HG03135 (cell line): ENCODE data around the gene SNX18.
"Not testable (repeated sequence)": the region's sequence is repeated elsewhere in the genome, so short reads cannot be mapped to it uniquely, and the experiment has no call there.

Source experiments
- ATAC-seq: cut with Tn5 transposase; IDR thresholded peaks from one replicate; pipeline ENCODE4 v1.9.1; 2021; ENCODE audit warnings: mild to moderate bottlenecking, moderate library complexity; ENCODE audit not compliant: unreplicated experiment

Gene SNX18

GRCh38 chr5:54519509-54519876 is 1.9 kb downstream of the SNX18 start:
- ATAC-seq = no peak

DNA sequence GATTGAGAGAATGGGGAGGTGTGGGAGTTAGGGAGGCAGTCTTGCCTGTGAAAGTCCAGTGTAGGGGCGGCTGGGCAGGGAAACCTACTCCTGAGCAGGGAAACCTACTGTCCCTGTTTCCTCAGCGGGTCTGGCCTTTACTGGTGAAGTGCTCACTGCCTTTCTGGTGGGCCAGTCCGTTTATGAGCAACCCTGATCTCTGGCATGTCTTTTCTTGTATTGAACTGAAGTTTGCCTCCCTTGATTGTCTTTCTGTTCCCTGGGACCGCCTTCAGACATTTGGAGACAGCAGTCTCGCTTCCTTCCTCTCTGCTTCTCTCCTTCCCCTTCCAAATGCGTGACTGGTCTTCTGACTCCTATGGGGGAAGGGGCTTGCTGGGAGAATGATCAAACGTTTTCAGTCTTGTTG is 2.9 kb downstream of the SNX18 start:
- no peak for ATAC-seq

DNA sequence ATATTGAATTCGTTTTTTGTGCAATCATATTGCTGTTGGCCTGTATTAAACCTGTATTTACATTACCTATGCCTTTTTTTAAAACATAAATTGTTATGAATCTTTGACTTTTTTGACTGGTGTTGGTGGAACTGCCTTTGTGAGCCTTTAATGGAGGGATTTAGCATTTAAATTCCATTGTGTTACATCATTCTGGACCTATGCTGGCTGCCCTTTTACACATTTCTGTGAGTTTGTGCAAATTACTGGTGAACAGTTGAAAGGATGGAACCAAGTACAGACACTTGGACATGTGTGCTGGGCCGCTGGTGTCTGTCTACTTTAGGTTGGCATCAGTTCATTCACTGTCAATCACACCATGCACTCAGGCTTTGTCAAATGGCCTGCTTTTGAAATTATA is 3.4 kb downstream of the SNX18 start:
- ATAC-seq = no peak

DNA sequence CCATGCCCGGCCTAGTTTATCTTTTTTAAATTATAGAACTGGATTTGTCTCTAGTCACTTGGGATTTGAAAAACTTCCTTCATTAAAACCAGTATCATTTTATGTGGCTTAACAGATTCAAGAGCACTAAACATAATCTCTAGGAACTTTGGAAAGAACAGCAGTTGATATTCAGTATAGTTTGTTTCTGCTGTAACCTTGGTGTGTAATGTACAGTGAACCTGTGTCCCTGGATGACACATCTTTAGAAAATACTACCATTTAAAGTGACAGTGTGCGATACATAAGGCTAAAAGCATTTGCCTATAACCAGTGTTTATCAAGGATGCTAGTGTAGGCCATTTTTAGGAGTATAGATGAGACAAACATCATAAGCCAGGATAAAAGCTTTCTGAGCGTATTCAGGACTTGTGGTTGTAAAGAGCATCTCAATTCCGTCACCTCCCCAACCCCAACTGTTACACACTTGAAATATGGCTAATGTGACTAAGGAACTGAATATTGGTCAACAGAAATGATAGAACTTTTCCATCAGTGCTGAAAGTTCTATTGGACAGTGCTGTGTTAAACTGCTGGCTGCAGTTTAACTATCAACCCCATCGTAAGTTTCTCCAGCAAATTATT is 4.4 kb downstream of the SNX18 start:
- ATAC-seq = no peak

DNA sequence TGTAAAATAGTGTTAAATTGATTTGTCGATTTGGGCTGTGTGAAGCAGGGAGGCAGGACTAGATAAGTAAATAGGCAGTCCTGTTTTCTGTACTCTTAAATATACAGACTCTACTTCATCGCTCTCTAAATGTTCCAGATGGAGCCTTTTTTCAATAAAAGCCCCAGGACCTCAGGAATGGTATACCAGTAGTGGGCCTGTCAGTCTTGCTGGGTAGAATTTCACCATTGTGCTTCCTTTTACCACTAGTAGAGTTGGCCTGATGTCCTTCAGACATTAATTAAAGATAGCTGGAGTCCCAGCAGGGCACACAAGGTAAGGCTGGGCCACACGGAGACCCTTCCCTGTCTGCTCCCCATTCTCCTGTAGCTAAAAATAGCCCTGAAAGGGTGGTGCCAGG is 6.0 kb downstream of the SNX18 start:
- no peak for ATAC-seq

- no peak for ATAC-seq
Measured at GRCh38 chr5:54524082-54524481, 6.5 kb downstream of the SNX18 start.

GRCh38 chr5:54524704-54525103 is 7.1 kb downstream of the SNX18 start:
- ATAC-seq = no peak

DNA sequence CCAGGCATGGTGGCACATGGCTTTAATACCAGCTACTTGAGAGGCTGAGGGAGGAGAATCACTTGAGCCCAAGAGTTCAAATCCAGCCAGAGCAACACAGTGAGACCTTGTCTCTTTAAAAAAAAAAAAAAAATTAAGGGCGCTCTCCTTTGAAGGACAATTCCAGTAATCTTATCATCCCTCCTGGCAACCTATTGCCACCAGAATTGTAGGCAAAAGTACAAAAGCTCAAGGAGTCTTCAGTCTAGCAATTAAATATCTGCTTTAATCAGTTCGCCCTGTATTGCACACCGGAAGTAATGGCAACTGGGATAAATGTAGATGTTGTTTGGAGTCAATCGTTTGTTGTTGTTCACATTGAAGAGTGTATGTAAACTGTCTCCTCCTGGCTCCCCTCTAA is 7.7 kb downstream of the SNX18 start:
- no peak for ATAC-seq

GRCh38 chr5:54525692-54526091 is 8.1 kb downstream of the SNX18 start:
- no peak for ATAC-seq

DNA sequence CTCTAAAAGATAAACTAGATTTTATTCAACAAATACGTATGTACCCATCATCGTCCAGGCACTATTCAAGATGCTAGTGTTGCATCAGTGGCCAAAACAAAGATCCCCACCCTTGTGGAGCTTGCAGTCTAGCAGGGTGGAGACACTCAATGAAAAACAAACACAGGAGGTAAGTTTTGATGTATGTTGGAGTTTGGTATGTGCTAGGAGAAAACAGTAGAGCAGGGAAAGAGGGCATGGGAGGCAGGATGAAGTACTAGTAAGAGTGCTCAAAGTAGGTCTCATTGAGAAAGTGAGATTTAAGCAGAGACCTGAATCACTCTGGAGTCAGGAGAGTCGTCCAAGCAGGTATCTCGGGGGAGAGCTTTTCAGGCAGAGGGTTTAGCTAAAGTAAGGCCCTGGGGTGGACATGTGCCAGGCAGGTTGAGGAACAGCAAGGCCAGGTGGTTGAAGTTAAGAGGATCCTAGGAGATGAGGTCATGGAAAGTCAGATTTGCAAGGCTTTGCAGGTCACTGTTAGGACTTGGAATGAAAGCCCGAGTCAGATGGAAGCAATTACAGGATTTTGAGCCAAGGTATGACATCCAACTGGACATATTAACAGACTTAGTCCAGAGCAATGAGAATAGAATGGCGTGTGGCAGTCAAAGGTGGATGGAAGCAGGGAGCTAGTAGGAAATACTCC is 9.2 kb downstream of the SNX18 start:
- ATAC-seq = no peak

DNA sequence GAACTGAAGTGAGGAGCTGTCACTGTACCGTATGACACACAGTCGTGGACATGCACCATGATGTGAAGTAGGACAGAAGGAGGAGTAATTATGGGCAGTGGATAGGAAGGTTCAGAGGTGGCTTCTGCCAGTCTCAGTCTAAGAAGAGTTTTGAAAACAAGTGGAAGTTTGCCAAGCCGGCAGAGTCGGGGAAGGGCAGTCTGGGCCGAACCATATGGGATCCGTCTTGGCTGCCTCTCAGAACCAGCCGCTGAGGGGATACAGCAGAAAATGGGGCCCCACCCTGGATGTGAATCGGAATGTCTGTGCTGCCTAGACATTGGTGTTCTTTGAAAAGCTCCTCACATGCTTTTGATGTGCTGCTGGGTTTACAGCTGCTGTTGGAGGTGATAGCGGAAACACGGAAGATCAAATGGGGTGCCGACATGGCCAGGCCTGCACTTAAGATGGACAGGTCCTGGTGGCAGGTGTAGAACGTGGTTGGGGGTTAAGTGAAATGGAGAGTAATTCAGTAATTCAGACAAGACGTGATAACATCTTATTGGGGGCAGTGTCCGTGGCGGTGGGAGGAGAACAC is 11.2 kb downstream of the SNX18 start:
- no peak for ATAC-seq

DNA sequence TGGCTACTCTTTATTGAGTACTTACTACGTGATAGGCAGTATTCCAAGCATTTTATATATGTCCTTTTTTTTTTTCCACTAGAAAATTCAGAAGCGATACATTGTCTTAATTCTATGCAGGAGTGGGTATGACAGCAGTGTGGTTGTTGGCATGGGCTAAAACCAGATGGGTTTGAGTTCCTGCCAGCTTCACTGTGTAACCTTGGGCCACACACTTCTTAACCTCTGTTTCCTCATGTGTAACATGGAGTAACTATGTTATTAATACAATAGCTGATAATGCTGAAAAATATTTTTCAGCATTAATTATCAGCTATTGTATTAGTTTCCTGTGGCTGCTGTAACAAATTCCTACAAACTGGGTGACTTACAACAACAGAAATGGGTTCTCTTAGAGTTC is 12.0 kb downstream of the SNX18 start:
- ATAC-seq = no peak

DNA sequence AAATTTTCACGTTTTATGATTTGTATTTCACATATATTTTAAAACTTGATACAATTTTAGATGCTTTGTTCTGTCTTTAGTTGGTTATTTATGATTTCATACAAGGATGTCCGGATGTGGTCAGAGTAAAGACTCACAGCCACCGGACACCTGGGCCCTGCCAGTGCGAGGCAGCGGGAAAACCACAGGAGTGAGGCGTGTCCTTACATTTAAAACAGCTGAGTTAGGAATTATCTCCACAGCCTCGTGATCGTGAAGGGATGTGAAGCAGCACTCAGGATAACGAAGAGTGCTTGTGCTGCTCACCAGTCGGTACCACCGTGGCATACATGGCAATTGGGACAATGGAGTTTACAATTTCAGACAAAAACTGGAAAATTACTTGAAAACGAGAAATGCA is 14.0 kb downstream of the SNX18 start:
- no peak for ATAC-seq

- no peak for ATAC-seq
Measured at GRCh38 chr5:54533541-54534190, 16.1 kb downstream of the SNX18 start.

- no peak for ATAC-seq
Measured at GRCh38 chr5:54534191-54535004, 16.8 kb downstream of the SNX18 start.

- ATAC-seq = no peak
Measured at GRCh38 chr5:54535149-54535844, 17.7 kb downstream of the SNX18 start.

DNA sequence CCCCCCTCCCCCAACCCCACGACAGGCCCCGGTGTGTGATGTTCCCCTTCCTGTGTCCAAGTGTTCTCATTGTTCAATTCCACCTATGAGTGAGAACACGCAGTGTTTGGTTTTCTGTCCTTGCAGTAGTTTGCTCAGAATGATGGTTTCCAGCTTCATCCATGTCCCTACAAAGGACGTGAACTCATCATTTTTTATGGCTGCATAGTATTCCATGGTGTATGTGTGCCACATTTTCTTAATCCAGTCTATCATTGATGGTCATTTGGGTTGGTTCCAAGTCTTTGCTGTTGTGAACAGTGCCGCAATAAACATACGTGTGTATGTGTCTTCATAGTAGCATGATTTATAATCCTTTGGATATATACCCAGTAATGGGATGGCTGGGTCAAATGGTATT is 18.8 kb downstream of the SNX18 start:
- not testable (repeated sequence) for ATAC-seq

DNA sequence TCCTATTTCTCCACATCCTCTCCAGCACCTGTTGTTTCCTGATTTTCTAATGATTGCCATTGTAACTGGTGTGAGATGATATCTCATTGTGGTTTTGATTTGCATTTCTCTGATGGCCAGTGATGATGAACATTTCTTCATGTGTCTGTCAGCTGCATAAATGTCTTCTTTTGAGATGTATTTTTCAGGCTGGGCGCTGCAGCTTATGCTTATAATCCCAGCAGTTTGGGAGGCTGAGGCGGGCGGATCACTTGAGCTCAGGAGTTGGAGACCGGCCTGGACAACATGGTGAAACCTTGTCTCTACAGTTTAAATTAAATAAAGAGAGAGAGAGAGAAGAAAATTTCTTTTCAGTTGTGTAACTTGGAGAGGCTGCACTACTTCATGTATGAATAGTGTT is 19.3 kb downstream of the SNX18 start:
- not testable (repeated sequence) for ATAC-seq

GRCh38 chr5:54537725-54538124 is 20.2 kb downstream of the SNX18 start:
- no peak for ATAC-seq

DNA sequence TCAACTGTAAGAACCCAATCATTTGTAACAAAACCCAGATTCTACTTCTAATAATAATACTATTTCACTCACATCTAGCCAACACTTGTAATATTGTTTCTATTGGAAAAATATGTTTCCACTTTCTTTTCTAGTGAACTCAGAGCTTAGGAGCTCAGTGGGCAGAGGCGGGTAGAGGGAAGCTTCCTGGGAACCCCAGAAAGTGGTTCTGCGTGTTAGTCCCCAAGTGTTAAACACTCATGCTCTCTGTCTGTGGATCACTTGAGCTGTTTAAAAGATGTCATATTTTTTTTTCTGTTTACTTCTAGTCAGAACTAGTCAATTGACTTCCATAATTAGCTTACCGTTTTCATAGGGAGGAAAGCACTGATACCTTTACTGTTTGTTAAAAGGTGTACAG is 20.6 kb downstream of the SNX18 start:
- ATAC-seq = no peak

DNA sequence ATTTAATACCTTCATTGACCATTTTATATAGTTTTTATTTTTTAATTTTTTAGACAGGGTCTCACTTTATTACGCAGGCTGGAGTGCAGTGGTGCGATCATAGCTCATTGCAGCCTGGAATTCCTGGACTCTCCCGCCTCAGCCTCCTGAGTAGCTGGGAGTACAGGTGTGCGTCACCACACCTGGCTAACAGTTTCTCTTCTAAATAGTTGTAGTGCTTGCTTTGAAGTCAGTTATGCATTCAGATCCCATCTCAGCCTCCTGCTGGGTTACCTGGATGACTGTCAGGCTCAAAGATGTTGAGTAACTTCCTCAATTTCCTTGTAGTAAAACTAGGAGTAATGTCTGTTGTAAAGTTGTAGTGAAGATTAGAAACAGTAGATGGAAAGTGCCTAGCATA is 21.4 kb downstream of the SNX18 start:
- no peak for ATAC-seq
